Measurements from ENCODE around the gene PDIA5.

PDIA5 gene

GRCh38 chr3:123122057-123122456, 55.2 kb downstream of the PDIA5 start:
- DNase-seq = no peak

GRCh38 chr3:123122525-123123315, 55.9 kb downstream of the PDIA5 start:
- no peak for DNase-seq

DNA sequence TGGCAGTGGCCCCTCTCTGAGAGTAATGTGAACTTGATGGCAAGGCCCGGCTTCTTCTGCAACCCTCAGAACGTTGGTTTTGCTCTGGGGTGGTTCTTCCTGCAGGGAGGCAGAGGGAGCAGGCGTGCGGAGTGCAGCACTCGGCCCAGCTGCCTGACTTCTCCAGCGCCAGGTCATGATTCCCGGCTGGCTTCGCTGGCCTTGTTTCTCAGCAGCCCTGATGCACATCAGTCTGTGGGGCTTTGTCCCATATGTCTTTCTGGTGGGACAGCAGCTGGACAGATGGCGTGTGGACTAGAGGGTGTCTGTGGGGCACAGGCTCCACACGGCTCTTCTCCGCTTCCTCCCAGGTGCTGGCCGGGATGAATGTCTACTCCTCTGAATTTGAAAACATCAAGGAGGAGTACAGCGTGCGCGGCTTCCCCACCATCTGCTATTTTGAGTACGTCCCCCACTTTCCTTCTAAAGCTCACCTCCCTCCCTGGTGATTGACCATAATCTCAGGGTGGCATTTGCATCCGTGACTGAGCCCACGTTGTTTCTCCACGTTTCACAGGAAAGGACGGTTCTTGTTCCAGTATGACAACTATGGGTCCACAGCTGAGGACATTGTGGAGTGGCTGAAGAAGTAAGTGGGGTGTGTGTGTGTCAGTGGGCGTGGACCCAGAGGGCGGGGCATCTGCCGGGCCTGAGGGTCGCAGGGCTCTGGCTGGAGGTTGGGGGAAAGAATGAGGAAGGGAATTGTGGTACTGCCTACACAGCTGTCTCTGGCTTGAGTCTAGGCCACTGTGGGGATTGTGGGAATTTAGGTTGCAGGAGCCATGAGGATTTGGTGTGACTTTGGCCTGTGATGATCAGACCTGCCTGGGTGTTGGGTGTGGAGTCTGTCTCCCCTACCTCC, 57.1 kb downstream of the PDIA5 start:
- DNase-seq = no peak

DNA sequence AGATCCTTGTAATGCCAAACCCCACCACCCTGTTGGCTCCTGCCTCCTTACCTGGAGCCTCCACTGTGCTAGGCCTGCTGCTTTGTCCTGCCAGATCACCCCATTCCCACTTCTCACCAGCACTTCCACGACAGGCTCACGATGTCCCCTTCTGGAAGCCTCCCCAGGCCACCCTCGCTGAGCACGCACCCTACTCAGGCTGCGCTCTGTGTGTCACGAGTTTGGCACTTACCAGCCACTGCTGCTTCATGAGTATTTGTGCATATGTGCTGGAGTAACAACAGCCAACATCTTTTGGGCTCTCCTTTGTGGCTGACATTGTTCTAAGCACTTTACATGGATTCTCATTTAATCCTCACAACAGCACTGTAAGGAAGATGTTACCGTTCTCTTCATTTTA, 58.1 kb downstream of the PDIA5 start:
- DNase-seq = no peak

DNA sequence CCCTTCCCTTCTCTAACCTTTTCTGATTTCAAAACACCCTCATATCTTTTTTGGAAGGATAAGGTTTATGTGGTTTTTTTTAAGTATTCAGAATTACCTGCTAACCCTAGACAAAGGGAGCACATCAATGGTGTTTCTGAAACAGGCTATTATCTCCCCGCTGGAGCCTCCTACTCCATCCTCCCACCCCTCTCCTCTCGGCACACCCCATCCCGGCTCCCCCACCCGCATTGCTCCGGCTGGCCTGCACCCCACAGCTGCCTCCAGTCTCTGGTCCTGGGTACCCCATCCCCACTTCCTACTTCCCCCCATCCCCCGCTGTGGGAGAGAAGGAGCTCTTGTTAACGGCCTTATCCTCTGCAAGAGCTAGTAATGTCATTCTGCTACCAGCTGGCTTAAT, 59.2 kb downstream of the PDIA5 start:
- DNase-seq = no peak

DNA sequence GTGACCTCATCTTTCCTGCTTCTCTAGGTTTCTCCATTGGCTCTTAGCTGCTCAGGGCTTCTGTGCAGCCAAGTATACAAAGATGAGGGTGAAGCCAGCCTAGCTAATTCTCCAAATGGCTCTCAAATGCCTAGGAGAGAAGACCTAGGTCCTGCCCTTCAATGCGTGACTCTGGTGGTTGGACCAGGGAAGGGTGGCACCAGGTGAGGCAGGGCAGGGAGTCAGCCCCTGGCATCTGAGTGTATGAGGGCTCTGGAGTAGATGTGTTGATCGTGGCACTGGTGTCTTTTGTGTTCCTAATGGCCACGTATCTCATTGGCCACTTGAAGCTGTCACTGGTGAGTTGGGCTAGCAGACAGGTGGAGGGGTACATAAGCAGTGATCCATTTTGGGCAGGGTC, 59.8 kb downstream of the PDIA5 start:
- DNase-seq = no peak

GRCh38 chr3:123129092-123129491, 62.3 kb downstream of the PDIA5 start:
- no peak for DNase-seq

DNA sequence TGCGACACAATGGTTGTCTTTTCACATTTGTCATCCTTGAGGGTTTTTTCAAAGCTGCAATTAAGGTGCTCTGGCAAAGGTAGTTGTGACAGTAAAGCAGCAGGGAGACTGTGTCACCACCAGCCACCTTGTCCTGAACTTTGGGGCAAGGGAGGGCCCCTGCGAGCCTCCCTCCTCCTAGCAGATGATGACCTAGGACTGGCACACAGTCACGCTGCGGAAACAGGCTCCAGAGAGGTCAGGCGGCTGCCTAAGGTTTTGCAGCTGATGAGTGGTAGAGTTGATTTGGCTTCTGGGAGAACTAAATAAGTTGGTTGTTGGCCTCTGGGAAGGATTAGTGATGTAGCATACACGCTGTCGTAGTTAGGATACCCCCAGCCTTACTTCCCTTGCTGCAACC, 62.7 kb downstream of the PDIA5 start:
- DNase-seq = no peak

DNA sequence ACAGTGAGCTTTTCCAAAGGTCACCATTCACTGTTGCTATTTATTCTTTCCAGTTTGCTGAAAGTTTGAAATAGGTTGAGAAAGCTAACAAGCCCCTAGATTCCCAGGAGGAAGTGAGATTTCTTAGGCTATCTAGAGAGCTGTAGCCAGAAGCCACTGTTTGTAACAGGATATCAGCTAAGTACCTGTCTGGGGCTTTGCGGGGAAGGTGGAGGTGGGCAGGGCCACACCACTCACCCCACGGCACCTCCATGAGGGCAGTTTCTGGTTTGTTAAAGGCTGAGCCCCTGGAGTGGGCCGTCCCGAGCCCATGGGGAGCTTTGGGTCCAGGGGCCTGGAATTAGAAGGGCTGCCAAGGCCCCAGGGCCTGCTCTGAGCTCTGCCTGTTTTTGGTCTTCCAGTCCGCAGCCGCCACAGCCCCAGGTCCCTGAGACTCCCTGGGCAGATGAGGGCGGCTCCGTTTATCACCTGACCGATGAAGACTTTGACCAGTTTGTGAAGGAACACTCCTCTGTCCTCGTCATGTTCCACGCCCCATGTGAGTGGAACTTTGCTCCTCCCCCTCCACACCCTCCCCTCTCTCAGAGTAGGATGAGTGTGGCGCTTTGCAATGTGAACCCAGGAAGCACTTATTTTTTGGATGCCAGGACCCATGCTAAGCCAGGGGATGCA, 63.4 kb downstream of the PDIA5 start:
- DNase-seq = no peak

- no peak for DNase-seq
These were observed 67.8 kb downstream of the PDIA5 start for GRCh38 chr3:123134671-123135070.

DNA sequence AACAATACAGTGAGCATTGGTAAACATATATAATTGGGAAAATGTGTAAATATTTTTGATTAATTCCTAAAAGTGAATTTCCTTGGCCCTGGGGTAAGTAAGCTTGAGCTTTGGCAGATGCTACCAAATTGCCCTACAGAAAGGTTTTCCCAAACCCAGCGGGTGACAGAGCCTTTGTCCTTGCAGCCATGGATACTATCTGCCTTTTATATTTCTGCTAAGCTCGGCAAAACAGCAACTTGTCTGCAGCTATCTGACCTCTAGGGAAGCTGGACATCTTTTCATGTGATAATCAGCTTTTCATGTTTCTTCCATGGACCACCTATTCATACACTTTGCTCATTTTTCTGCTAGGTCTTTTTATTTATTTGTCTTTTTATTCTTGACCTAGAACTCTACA, 70.2 kb downstream of the PDIA5 start:
- DNase-seq = no peak

- no peak for DNase-seq
These were observed 72.1 kb downstream of the PDIA5 start for GRCh38 chr3:123138839-123139444.

DNA sequence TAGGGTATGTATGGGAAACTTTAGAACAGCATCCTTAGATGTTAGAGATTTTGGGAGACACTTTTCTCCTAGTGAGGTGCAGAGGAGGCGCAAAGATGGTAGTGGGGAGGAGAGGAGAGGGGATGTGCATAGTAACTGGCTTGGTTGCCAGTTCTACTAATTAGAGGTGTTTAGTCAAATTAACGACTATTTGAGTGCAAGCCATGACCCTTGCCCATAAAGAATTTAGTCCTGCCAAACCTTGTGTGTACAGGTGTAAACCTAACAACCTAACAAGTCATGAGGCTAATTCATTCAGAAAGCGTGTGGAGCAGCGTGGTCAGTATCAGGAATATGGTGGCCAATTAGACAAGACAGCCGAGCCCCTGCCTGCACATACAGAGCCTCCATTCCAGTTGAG, 72.7 kb downstream of the PDIA5 start:
- DNase-seq = no peak

DNA sequence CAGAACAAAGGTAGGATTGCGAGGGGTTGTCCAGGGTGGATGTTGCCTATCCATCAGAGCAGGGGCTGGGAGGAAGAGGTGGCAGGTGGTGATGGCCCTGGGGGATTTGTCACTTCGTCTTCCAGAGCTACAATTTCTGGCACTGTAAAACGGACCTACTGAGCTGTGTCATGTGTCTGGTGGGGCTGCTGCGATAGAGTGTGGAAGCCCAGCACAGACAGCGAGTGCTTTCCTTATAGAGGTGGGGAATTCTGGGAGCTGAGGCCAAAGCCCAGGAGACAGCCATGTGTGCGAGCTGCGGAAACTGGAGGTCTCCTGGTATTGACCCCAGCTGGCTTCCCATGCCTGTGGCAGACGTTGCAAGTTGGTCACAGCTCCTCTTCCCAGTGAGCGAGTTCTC, 73.7 kb downstream of the PDIA5 start:
- DNase-seq = no peak

DNA sequence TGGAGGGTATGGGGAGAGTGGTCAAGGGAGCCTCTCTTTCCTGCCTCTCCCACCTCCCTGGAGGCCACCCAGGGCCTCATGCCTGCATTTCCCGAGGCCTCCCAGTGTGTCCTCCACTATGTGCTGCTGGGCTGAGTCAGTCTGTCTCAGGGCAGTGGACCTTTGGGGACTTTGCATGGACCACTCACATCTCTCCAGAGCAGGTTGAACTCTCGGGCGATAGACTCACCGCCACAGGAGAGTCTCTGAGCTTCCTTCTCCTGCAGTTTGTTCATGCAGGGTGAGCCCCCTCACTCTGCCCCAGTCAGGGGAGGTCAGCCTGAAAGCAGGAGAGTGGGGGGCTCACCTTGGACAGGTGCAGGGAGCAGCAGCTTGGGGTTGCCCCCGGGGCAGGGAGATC, 74.5 kb downstream of the PDIA5 start:
- DNase-seq = no peak

DNA sequence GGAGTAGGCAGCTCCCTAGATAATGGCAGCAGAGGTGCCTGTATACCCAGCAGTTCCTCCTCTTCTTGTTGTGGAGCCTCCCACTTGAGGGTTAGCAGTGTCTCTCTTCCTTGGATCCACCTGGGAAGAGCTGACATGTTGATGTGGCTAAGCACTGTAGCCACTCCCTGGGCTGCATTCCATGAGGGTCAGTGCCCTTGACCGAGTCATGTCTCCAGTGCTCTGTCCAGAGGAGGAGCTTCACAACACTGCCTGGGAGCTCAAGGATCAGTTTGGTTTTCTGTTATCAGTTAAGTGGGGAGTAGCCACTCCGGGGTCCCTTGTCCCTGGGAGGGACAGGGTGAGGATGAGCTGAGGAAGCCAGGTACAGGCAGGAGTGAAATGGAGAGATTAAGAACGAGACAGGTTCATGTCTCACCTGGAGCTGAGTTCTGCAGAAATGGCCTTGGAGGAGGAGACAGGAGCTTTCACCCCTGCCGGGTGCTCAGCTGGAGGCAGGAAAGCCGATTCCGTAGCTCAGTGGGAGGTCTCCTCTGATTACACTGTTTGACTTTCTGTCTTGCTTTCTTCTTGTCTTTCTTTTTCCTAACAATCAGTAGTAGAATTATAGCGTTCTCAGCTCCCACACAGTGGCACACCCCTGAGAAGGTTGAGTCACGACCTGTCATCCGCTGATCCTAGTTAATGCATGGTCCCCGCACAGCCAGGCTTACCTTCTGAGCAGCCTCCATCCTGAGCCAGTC, 77.0 kb downstream of the PDIA5 start:
- DNase-seq = no peak

- no peak for DNase-seq
These were observed 81.1 kb downstream of the PDIA5 start for GRCh38 chr3:123147754-123148535.

DNA sequence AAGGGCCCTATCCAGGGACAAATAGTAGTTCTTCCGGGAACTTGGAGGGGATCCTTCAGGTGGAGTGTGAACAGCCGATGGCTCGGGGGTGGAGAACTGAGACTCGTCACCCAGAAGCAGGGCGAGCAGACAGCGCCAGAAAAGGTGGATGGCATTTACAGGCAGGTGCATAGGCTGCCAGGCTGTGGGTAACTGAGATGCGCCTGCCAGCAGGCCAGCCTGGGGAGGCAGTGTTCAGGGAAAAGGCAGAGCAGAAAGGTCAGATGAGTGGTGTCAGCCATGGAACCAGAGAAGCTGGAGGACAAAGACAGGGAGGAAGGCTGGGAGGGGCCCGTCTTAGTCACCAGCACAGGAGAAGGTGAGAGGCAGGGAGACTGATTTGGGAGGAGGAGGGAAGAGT, 81.9 kb downstream of the PDIA5 start:
- no peak for DNase-seq

GRCh38 chr3:123149525-123149924, 82.7 kb downstream of the PDIA5 start:
- no peak for DNase-seq

- DNase-seq = no peak
These were observed 83.8 kb downstream of the PDIA5 start for GRCh38 chr3:123150449-123151215.

DNA sequence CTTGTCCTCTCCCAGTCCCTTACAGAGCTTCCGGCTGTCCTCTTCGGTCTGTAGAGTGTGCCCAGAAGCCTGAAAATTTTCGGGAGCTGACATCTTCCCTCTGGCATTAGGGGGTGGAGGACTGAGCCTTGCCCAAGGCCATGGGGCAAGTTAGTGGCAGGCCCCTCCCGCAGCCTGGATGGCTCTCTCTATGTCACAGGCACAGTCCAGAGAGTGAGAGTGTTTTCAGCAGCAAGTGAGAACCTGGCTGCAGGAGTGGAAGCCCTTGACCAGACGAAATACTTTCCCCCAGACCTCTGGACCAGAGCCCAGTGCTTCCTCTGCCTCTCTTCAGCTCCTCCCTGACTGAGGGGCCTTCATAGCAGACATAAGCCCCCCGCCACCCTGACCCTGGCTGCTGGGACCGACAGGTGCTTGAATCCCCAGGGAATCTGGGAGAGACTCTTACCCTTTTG, 84.5 kb downstream of the PDIA5 start:
- no peak for DNase-seq
